GM23338 (cell line): ENCODE measurements around the gene SYT13. TPM values are rescaled to one million over a fixed set of nuclear protein-coding genes. Genes with fewer than 3 reads are reported as not detected.

Source experiments
- ATAC-seq: fragments of 200-7000 bp; cut with Tn5 transposase; 3 replicates; pipeline ENCODE4 v1.9.1; 2020
- DNase-seq: peaks from one replicate; pipeline ENCODE4 v3.0.0-alpha.2; 2015; ENCODE audit warnings: low spot score
- H2AFZ ChIP-seq: fragments of 200-600 bp; sonication (generic); 2 replicates; pipeline ENCODE4 v1.8.0; 2016; ENCODE audit warnings: antibody characterized with exemption, mild to moderate bottlenecking, moderate library complexity
- H3F3A ChIP-seq: fragments of 200-600 bp; sonication (generic); replicated peaks from 2 replicates; pipeline ENCODE4 v1.8.0; 2017; ENCODE audit warnings: antibody characterized with exemption, mixed run types, low read depth
- H3K27ac ChIP-seq: fragments of 200-600 bp; sonication (generic); 2 replicates; pipeline ENCODE4 v1.6.1; 2016; ENCODE audit warnings: low read depth
- H3K27me3 ChIP-seq: fragments of 200-600 bp; sonication (generic); 2 replicates; pipeline ENCODE4 v1.8.0; 2016; ENCODE audit warnings: mild to moderate bottlenecking, mixed run types, moderate library complexity; ENCODE audit not compliant: insufficient read depth
- H3K36me3 ChIP-seq: fragments of 200-600 bp; sonication (generic); 2 replicates; pipeline ENCODE4 v1.8.0; 2016; ENCODE audit warnings: mild to moderate bottlenecking; ENCODE audit not compliant: insufficient read depth
- H3K4me1 ChIP-seq: fragments of 200-600 bp; sonication (generic); 2 replicates; pipeline ENCODE4 v1.8.0; 2016; ENCODE audit warnings: mild to moderate bottlenecking, moderate library complexity; ENCODE audit not compliant: insufficient read depth
- H3K4me2 ChIP-seq: fragments of 200-600 bp; sonication (generic); 2 replicates; pipeline ENCODE4 v1.7.1; 2017; ENCODE audit warnings: mixed run types
- H3K4me3 ChIP-seq: fragments of 200-600 bp; sonication (generic); 2 replicates; pipeline ENCODE4 v1.6.1; 2016; ENCODE audit warnings: mixed run types
- H3K79me2 ChIP-seq: fragments of 200-600 bp; sonication (generic); replicated peaks from 2 replicates; pipeline ENCODE4 v1.8.0; 2017; ENCODE audit warnings: mild to moderate bottlenecking; ENCODE audit not compliant: insufficient read depth
- H3K9me2 ChIP-seq: fragments of 200-600 bp; sonication (generic); 2 replicates; pipeline ENCODE4 v1.8.0; 2017; ENCODE audit not compliant: insufficient read depth
- H4K20me1 ChIP-seq: fragments of 200-600 bp; sonication (generic); replicated peaks from 2 replicates; pipeline ENCODE4 v1.8.0; 2017; ENCODE audit warnings: mild to moderate bottlenecking; ENCODE audit not compliant: insufficient read depth
- H3K27ac Mint-ChIP-seq: 2 replicates; pipeline ENCODE4 v1.8.0; 2020; ENCODE audit warnings: inconsistent platforms, mild to moderate bottlenecking, moderate library complexity, mixed read lengths
- H3K27me3 Mint-ChIP-seq: 3 replicates; pipeline ENCODE4 v1.8.0; 2022; ENCODE audit warnings: low read depth, mild to moderate bottlenecking, moderate library complexity, mixed read lengths, inconsistent platforms; ENCODE audit not compliant: insufficient read depth, poor library complexity
- H3K36me3 Mint-ChIP-seq: 3 replicates; pipeline ENCODE4 v1.8.0; 2021; ENCODE audit warnings: low read depth, mild to moderate bottlenecking, inconsistent platforms, moderate library complexity, mixed read lengths
- H3K4me1 Mint-ChIP-seq: 3 replicates; pipeline ENCODE4 v1.8.0; 2020; ENCODE audit warnings: mild to moderate bottlenecking, inconsistent platforms, mixed read lengths
- H3K4me3 Mint-ChIP-seq: 3 replicates; pipeline ENCODE4 v1.8.0; 2021; ENCODE audit warnings: moderate library complexity, mild to moderate bottlenecking, inconsistent platforms, mixed read lengths
- H3K9me3 Mint-ChIP-seq: 3 replicates; pipeline ENCODE4 v1.8.0; 2020; ENCODE audit warnings: moderate library complexity, mild to moderate bottlenecking, inconsistent platforms, mixed read lengths
- CREB1 ChIP-seq: fragments of 250-450 bp; sonication (Bioruptor Pico); IDR thresholded peaks from 2 replicates; pipeline ENCODE4 v1.5.0; 2020; ENCODE audit warnings: low read depth, mild to moderate bottlenecking, moderate library complexity
- EZH2 ChIP-seq: fragments of 200-600 bp; sonication (generic); IDR thresholded peaks from one replicate; pipeline ENCODE4 v1.8.0; 2017; ENCODE audit warnings: antibody characterized with exemption, mild to moderate bottlenecking, low read depth; ENCODE audit not compliant: unreplicated experiment
- EZH2phosphoT487 ChIP-seq: fragments of 200-600 bp; sonication (generic); IDR thresholded peaks from one replicate; pipeline ENCODE4 v1.8.1; 2018; ENCODE audit warnings: antibody characterized with exemption; ENCODE audit not compliant: unreplicated experiment
- JUNB ChIP-seq: IDR thresholded peaks from one replicate; pipeline ENCODE4 v1.6.1; 2016; ENCODE audit warnings: antibody characterized with exemption; ENCODE audit not compliant: unreplicated experiment
- NANOG ChIP-seq: IDR thresholded peaks from 2 replicates; pipeline ENCODE4 v1.6.1; 2016; ENCODE audit warnings: antibody characterized with exemption, borderline replicate concordance
- POLR2AphosphoS5 ChIP-seq: IDR thresholded peaks from 2 replicates; pipeline ENCODE4 v1.6.1; 2016; ENCODE audit warnings: antibody characterized with exemption, low read depth
- STAT1 ChIP-seq: IDR thresholded peaks from one replicate; pipeline ENCODE4 v1.6.1; 2016; ENCODE audit warnings: antibody characterized with exemption; ENCODE audit not compliant: unreplicated experiment
- ZNF114 ChIP-seq: fragments of 250-450 bp; sonication (Bioruptor Pico); IDR thresholded peaks from 2 replicates; pipeline ENCODE4 v1.5.0; 2020; ENCODE audit warnings: mild to moderate bottlenecking, moderate library complexity
- ZNF331 ChIP-seq: fragments of 250-450 bp; sonication (Bioruptor Pico); IDR thresholded peaks from 2 replicates; pipeline ENCODE4 v1.5.0; 2020; ENCODE audit warnings: low read depth, mild to moderate bottlenecking, moderate library complexity
- polyA plus RNA-seq: library from polyadenylated mRNA; unstranded; fragments of >200 nt; fragmentation: Nextera tagmentation; extraction: Ambion mirVana; gene quantifications from 2 replicates; pipeline ENCODE4 v1.2.1, GENCODE V29; 2016
- total RNA-seq: library from RNA; depleted of rRNA; stranded (reverse); fragments of >200 nt; shearing (Covaris generic); gene quantifications from 2 replicates; pipeline ENCODE4 v1.2.3, GENCODE V29; 2014
- TF ChIP-seq, protein P1 (sequence below): IDR thresholded peaks from 2 replicates; pipeline ENCODE4 v1.6.1; 2016; ENCODE audit warnings: antibody characterized with exemption
- TF ChIP-seq, protein P2 (sequence below): fragments of 250-450 bp; sonication (Bioruptor Pico); IDR thresholded peaks from 2 replicates; pipeline ENCODE4 v1.5.0; 2020; ENCODE audit warnings: mild to moderate bottlenecking, moderate library complexity
- TF ChIP-seq, protein P3 (sequence below): IDR thresholded peaks from one replicate; pipeline ENCODE4 v1.6.1; 2018; ENCODE audit warnings: antibody characterized with exemption; ENCODE audit not compliant: unreplicated experiment
- TF ChIP-seq, protein P4 (sequence below), 2 experiments: fragments of 200-600 bp in 1 of 2; sonication (generic) in 1 of 2; conservative IDR thresholded peaks; 2 replicates each; pipeline versions ENCODE4 v1.5.1 to v1.6.1; 2016 to 2017; ENCODE audit warnings: antibody characterized with exemption in 2 of 2, low read depth in 2 of 2, mild to moderate bottlenecking in 2 of 2, moderate library complexity in 1 of 2

SYT13 gene
- total and polyA plus RNA-seq, 2 experiments from 2014 or later: 3.4 to 16.3 TPM

DNA sequence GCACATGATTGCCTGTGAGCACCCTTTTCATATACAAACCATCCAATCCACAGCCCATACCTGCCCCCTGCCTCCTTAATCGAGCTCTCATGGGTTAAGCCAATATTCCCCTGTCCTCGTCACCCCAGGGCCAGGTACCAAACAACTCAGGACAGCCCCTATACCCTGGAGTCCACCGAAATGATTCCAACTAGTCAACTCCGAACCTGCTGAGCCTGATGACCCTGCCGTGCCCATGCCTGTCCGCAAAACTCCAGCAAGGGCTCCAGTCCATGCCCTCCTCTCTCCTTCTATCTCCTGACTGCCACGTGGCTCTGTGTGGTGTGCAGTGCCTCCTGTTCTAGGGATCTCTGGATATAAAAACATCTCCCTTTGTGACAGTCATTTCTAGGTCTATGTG is 35.5 kb upstream of the SYT13 start:
- Mint-ChIP-seq H3K27me3 (peaks cover 6% of the 10 kb centered on the region), H3K4me3 (no peak overlapping the region), H3K27ac (no peak overlapping the region), H3K9me3 (no peaks in the 10 kb centered on the region; the same call in 2 of the 3 replicates), H3K4me1 (no peaks in the 10 kb centered on the region), H3K36me3 (no peaks in the 10 kb centered on the region; the same call in 2 of the 3 replicates)
- Histone ChIP-seq H2AFZ (no peak overlapping the region), H3K4me1 (no peaks in the 10 kb centered on the region), H3F3A (no peaks in the 10 kb centered on the region), H3K4me2 (no peak overlapping the region), H3K27ac (no peak overlapping the region), H4K20me1 (no peaks in the 10 kb centered on the region), H3K27me3 (no peaks in the 10 kb centered on the region), H3K9me2 (no peaks in the 10 kb centered on the region; the same call in 1 of the 2 replicates), H3K36me3 (no peaks in the 10 kb centered on the region), H3K79me2 (no peaks in the 10 kb centered on the region), H3K4me3 (no peak overlapping the region)
- TF ChIP-seq EZH2 (no peak), JUNB (no peak), CREB1 (CRISPR knock-in tag) (no peak), EZH2phosphoT487 (no peak), POLR2AphosphoS5 (no peak), STAT1 (no peak), NANOG (no peak), ZNF331 (CRISPR knock-in tag) (no peak), ZNF114 (CRISPR knock-in tag) (no peak)
- TF ChIP-seq, protein P1, sequence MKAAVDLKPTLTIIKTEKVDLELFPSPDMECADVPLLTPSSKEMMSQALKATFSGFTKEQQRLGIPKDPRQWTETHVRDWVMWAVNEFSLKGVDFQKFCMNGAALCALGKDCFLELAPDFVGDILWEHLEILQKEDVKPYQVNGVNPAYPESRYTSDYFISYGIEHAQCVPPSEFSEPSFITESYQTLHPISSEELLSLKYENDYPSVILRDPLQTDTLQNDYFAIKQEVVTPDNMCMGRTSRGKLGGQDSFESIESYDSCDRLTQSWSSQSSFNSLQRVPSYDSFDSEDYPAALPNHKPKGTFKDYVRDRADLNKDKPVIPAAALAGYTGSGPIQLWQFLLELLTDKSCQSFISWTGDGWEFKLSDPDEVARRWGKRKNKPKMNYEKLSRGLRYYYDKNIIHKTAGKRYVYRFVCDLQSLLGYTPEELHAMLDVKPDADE: no peak
- TF ChIP-seq, protein P2, sequence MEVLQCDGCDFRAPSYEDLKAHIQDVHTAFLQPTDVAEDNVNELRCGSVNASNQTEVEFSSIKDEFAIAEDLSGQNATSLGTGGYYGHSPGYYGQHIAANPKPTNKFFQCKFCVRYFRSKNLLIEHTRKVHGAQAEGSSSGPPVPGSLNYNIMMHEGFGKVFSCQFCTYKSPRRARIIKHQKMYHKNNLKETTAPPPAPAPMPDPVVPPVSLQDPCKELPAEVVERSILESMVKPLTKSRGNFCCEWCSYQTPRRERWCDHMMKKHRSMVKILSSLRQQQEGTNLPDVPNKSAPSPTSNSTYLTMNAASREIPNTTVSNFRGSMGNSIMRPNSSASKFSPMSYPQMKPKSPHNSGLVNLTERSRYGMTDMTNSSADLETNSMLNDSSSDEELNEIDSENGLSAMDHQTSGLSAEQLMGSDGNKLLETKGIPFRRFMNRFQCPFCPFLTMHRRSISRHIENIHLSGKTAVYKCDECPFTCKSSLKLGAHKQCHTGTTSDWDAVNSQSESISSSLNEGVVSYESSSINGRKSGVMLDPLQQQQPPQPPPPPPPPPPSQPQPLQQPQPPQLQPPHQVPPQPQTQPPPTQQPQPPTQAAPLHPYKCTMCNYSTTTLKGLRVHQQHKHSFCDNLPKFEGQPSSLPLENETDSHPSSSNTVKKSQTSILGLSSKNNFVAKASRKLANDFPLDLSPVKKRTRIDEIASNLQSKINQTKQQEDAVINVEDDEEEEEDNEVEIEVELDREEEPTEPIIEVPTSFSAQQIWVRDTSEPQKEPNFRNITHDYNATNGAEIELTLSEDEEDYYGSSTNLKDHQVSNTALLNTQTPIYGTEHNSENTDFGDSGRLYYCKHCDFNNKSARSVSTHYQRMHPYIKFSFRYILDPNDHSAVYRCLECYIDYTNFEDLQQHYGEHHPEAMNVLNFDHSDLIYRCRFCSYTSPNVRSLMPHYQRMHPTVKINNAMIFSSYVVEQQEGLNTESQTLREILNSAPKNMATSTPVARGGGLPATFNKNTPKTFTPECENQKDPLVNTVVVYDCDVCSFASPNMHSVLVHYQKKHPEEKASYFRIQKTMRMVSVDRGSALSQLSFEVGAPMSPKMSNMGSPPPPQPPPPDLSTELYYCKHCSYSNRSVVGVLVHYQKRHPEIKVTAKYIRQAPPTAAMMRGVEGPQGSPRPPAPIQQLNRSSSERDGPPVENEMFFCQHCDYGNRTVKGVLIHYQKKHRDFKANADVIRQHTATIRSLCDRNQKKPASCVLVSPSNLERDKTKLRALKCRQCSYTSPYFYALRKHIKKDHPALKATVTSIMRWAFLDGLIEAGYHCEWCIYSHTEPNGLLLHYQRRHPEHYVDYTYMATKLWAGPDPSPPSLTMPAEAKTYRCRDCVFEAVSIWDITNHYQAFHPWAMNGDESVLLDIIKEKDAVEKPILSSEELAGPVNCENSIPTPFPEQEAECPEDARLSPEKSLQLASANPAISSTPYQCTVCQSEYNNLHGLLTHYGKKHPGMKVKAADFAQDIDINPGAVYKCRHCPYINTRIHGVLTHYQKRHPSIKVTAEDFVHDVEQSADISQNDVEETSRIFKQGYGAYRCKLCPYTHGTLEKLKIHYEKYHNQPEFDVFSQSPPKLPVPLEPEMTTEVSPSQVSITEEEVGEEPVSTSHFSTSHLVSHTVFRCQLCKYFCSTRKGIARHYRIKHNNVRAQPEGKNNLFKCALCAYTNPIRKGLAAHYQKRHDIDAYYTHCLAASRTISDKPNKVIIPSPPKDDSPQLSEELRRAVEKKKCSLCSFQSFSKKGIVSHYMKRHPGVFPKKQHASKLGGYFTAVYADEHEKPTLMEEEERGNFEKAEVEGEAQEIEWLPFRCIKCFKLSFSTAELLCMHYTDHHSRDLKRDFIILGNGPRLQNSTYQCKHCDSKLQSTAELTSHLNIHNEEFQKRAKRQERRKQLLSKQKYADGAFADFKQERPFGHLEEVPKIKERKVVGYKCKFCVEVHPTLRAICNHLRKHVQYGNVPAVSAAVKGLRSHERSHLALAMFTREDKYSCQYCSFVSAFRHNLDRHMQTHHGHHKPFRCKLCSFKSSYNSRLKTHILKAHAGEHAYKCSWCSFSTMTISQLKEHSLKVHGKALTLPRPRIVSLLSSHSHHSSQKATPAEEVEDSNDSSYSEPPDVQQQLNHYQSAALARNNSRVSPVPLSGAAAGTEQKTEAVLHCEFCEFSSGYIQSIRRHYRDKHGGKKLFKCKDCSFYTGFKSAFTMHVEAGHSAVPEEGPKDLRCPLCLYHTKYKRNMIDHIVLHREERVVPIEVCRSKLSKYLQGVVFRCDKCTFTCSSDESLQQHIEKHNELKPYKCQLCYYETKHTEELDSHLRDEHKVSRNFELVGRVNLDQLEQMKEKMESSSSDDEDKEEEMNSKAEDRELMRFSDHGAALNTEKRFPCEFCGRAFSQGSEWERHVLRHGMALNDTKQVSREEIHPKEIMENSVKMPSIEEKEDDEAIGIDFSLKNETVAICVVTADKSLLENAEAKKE (CRISPR knock-in tag): no peak
- TF ChIP-seq, protein P3, sequence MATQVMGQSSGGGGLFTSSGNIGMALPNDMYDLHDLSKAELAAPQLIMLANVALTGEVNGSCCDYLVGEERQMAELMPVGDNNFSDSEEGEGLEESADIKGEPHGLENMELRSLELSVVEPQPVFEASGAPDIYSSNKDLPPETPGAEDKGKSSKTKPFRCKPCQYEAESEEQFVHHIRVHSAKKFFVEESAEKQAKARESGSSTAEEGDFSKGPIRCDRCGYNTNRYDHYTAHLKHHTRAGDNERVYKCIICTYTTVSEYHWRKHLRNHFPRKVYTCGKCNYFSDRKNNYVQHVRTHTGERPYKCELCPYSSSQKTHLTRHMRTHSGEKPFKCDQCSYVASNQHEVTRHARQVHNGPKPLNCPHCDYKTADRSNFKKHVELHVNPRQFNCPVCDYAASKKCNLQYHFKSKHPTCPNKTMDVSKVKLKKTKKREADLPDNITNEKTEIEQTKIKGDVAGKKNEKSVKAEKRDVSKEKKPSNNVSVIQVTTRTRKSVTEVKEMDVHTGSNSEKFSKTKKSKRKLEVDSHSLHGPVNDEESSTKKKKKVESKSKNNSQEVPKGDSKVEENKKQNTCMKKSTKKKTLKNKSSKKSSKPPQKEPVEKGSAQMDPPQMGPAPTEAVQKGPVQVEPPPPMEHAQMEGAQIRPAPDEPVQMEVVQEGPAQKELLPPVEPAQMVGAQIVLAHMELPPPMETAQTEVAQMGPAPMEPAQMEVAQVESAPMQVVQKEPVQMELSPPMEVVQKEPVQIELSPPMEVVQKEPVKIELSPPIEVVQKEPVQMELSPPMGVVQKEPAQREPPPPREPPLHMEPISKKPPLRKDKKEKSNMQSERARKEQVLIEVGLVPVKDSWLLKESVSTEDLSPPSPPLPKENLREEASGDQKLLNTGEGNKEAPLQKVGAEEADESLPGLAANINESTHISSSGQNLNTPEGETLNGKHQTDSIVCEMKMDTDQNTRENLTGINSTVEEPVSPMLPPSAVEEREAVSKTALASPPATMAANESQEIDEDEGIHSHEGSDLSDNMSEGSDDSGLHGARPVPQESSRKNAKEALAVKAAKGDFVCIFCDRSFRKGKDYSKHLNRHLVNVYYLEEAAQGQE: no peak
- TF ChIP-seq, protein P4, sequence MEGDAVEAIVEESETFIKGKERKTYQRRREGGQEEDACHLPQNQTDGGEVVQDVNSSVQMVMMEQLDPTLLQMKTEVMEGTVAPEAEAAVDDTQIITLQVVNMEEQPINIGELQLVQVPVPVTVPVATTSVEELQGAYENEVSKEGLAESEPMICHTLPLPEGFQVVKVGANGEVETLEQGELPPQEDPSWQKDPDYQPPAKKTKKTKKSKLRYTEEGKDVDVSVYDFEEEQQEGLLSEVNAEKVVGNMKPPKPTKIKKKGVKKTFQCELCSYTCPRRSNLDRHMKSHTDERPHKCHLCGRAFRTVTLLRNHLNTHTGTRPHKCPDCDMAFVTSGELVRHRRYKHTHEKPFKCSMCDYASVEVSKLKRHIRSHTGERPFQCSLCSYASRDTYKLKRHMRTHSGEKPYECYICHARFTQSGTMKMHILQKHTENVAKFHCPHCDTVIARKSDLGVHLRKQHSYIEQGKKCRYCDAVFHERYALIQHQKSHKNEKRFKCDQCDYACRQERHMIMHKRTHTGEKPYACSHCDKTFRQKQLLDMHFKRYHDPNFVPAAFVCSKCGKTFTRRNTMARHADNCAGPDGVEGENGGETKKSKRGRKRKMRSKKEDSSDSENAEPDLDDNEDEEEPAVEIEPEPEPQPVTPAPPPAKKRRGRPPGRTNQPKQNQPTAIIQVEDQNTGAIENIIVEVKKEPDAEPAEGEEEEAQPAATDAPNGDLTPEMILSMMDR (conservative IDR thresholded peaks at IDR 0.05; ENCODE audit: low read depth in 2 of 2): no peak
- no peak for ATAC-seq
- DNase-seq: no peak
